ENCODE measurements around the gene TNFAIP6.
"Not testable (repeated sequence)": the region's sequence is repeated elsewhere in the genome, so short reads cannot be mapped to it uniquely, and the experiment has no call there.

The TNFAIP6 gene

GRCh38 chr2:151357359-151357758 is at the start of gene TNFAIP6:
Gene TNFAIP6 (plus strand): TSS chr2:151357592. CDS start chr2:151357667, 75 bp downstream.
- peak; percentile 96 for DNase-seq

DNA sequence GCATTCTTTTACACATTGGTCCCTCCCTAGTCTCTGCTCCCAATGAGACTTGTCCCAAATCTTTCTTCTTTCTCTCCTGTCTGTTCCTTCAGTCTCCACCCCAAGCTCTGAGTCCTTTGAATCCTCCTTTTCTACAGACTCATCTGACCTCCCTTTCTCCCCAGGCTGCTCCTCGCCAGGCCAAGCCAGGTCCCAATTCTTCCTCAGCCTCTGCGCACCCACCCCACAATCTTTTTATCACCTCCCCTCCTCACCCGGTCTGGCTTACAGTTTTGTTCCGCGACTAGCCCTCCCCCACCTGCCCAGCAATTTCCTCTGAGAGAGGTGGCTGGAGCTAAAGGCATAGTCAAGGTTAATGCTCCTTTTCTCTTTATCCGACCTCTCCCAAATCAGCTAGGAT is 47.1 kb upstream of the TNFAIP6 start:
- not testable (repeated sequence) for DNase-seq

GRCh38 chr2:151312440-151312839 is 45.0 kb upstream of the TNFAIP6 start:
- not testable (repeated sequence) for DNase-seq

DNA sequence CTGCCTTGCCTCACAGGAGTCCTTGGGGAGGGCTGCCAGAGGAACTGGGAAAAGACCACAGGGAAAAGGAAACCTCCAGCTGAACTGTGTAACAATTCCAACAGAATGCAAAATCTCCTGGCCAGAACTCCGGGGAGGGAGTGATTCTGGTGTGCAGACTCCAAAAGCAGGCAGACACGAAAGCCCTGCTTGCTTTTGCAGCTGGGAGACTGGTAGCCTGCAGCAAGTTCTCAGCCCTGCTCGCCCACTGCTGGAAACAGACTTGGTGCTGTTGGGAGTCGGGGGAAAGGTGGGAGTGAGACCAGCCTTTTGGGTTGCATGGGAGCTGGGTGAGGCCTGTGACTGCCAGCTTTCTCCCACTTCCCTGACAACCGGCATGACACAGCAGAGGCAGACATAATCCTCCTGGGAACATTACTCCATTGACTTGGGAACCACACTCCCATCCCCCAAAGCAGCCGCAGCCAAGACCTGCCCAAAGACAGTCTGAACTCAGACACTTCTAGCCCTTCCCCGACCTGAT is 42.0 kb upstream of the TNFAIP6 start:
- peak; percentile 77 for DNase-seq

GRCh38 chr2:151325581-151326095 is 31.8 kb upstream of the TNFAIP6 start:
- no peak for DNase-seq

DNA sequence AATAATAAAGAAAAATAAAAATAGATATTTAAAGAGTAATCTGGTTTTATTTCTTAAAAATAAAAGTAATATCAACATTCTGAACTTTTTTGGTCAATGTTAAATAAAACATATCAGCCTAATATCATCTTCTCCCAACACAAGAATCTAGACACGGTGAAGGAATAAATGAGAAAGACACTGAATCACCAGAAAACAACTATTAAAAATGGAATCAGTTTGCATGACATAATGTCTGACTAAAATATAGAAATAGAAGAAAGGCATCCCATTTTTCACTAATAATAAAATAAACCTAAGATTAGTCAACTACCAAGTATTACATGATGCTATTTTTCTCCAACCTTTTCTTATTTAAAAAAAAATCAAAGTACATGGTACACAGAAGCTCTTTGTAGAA is 30.8 kb upstream of the TNFAIP6 start:
- peak; percentile 31 for DNase-seq

DNA sequence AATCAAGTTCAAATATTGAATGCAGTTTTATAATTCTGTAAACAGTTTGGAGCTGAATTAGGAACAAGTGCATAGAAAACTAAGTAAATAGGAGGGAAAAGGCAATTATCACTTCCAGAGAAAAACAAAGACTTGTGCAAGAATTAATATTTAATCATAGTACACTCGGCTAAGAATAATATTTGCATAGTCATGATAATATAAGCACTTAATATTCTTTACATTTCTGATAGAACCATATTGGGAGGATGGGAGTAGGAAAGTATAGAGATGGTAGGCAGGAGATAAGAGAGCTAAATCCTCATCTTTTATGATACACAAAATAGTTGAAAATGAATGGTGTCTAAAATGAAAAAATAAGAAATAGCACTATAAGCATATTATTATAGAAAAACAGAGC is 27.4 kb upstream of the TNFAIP6 start:
- no peak for DNase-seq

DNA sequence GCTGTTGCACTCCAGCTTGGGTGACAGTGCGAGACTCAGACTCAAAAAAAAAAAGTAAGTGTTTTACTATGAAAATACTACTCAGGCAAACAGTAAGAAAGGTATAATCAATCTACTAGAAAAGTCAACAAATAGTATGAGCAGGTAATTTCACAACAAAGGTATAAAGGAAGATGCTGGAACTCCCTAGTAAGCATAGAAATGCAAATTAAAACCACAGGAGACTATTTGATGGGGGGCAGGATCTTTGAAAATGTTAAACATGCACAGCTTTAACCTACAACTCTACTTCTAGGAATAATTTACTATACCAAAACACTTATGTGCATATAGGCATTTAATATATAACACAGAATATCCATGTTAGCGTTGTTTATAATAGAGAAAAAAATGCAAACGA is 24.3 kb upstream of the TNFAIP6 start:
- DNase-seq: no peak

GRCh38 chr2:151334082-151334815 is 23.1 kb upstream of the TNFAIP6 start:
- peak; percentile 92 for DNase-seq

DNA sequence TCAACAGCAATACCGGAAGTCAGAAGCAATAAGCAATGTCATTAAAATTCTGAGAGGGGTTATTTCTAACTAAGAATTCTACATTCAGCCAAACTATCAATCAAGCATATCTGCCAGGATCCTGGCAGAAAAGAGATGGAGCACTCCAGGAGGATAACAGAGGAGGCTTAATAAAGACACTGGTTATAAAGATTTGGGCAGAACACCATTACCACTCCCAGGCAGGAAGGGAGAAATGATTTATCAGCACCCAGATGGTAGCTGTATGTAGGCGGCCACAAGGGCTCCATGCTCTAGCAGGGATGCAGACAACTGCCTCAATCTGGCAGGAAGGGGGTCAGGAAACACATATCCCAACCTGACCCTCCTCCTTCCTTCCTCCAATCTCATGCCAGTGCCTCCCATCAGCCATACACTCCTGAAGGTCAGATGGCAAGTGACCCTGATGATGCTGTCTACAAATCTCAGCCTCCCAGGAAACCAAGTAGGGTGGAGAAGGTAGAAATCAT is 20.5 kb upstream of the TNFAIP6 start:
- DNase-seq: no peak

GRCh38 chr2:151337643-151338042 is 19.7 kb upstream of the TNFAIP6 start:
- DNase-seq: peak; percentile 76

- DNase-seq: no peak
Measured at GRCh38 chr2:151338115-151338514, 19.3 kb upstream of the TNFAIP6 start.

GRCh38 chr2:151343073-151343472 is 14.3 kb upstream of the TNFAIP6 start:
- no peak for DNase-seq

- not testable (repeated sequence) for DNase-seq
Measured at GRCh38 chr2:151344191-151344590, 13.2 kb upstream of the TNFAIP6 start.

DNA sequence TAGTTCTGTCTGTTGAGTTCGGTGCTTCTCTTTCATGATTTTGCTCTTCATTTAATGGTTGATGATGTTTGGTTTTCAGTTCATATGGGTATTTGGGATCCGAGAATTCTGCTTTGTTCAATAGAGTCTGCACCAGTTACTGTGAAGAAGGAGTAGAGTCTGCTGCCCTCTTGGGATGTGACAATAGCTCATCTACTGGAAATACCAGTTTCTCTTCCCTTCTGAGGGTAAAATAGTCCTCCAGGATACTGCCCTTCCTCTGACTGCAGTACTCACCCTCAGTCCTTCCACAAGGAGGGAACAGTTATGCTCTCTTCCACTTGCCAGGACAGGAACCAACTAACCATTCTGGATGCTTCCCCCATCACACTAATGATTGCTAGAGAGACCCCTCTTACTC is 12.5 kb upstream of the TNFAIP6 start:
- no peak for DNase-seq

GRCh38 chr2:151347294-151347693 is 10.1 kb upstream of the TNFAIP6 start:
- DNase-seq: no peak

DNA sequence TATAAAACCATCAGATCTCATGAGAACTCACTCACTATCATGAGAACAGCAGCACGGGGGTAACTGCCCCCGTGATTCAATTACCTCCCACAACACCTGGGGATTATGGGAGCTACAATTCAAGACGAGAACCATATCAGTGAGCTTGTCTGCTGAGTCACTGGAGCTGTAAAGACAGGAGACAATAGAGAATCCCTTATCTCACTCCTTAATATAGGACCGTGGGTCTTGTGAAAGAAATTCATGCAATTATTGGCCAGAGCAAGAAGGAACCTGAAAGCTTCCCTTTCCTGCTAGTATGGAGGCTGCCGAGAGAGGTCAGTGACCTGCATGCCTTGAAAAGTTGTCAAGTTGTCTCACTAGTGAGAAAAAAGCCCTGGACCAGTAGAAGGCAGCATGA is 9.5 kb upstream of the TNFAIP6 start:
- no peak for DNase-seq

DNA sequence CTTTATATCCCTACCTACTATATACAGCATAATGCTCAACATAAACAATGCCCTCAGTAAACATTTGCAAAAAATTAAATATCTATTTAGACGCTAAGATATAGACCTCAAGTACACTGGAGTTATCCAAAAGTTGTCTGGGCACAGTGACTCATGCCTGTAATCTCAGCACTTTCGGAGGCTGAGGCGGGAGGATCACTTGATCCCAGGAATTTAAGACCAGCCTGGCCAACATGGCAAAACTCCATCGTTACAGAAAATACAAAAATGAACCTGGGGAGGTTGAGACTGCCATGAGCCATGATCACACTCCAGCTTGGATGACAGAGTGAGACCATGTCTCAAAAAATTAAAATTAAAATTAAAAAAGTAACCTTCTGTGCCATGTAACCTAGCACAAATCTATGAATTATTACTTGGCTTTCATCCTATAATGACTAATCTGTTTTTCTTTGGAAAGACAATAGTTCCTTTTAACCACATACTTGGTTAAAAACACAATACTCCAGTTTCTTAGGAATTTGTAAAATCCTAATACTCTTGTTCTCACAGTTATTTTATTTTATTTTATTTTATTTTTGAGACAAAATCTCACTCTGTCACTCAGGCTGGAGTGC is 6.7 kb upstream of the TNFAIP6 start:
- DNase-seq: no peak

DNA sequence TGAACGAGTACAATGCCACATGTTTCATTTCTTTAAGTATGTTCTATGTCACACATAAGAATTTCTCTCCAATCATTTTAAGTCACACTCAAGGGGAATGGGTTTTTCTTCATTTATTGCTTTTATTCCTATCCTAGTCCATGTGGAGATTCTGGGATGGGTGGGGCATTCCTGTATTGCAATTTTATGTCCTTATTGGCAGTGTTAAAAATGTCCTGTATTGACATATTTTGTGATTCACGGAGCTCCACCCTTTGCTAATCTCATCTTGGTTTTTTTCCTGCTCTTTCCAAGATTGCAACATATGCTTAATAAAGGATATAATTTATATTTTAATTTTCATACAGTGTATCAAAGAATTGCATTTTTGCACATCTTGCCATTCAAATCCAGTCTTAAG is 3.4 kb upstream of the TNFAIP6 start:
- no peak for DNase-seq

DNA sequence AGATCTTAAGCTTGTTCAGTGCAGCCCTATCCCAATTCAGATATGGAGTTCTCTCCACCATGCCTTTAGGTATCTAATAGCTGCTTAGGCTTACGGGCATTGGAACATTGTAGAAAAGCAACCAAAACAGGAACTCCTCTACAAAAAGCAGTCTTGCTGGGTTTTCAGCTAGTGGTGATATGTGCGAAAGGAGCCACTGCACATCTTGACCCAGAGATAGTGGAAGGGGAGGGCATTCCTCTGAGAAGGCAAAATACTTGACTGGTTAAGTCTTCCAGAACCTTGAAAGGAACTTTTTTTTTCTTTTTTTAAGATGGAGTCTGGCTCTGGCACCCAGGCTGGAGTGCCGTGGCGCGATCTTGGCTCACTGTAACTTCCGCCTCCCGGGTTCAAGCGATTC is 2.6 kb upstream of the TNFAIP6 start:
- DNase-seq: no peak

- DNase-seq: no peak
Measured at GRCh38 chr2:151358166-151358970, 976 bp downstream of the TNFAIP6 start.

DNA sequence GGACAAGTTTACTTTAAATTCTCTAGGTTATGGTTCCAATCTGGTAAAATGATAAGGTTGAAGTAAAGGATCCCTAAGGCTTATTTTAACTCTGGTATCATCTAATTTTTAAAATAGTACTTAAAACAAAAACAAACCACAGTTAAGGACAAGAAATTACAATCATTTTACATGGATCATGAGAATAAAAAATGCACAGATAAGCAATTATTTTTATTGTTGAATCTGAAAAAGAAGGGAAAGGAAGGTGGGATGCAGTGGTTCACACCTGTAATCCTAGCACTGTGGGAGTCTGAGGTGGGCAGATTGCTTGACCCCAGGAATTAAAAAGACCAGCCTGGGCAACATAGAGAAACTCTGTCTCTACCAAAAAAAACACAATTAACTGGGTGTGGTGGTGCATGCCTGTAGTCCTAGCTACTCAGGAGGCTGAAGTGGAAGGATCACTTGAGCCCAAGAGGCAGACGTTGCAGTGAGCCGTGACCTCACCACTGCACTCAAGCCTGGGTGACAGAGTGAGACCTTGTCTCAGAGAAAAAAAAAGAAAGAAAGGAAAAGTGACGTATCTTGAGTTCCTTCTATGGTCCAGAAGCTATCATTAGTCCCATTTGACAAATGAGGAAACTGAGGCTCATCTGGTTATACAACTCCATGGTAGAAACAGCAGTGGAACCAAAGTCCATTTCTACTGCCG is 2.5 kb downstream of the TNFAIP6 start:
- DNase-seq: no peak

All from fibroblast of upper back skin (primary cell).